ENCODE measurements around the gene STAB2.

DNA sequence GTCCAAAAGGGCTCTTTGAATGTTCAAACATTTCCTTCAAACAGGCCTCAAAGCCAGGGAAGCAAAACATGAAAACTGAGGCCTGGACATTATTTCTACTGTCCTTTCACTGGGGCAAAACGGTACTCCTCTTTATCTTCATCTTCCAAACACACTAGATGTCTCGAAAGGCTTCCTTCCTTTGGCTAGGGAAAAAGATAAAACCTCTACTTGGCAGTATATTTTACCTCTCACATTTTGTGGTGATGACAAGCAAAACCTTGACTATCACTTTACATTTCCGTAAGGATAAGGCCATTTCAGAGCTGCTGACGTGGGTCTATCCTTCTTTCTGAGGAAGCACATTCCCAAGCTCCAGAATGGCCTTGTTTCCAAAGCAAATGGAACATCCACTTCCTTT lies 9.9 kb downstream of the STAB2 start:
- TF ChIP-seq, protein P1, sequence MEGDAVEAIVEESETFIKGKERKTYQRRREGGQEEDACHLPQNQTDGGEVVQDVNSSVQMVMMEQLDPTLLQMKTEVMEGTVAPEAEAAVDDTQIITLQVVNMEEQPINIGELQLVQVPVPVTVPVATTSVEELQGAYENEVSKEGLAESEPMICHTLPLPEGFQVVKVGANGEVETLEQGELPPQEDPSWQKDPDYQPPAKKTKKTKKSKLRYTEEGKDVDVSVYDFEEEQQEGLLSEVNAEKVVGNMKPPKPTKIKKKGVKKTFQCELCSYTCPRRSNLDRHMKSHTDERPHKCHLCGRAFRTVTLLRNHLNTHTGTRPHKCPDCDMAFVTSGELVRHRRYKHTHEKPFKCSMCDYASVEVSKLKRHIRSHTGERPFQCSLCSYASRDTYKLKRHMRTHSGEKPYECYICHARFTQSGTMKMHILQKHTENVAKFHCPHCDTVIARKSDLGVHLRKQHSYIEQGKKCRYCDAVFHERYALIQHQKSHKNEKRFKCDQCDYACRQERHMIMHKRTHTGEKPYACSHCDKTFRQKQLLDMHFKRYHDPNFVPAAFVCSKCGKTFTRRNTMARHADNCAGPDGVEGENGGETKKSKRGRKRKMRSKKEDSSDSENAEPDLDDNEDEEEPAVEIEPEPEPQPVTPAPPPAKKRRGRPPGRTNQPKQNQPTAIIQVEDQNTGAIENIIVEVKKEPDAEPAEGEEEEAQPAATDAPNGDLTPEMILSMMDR (IDR thresholded peaks at IDR 0.05) = no peak
- TF ChIP-seq ZFX (IDR thresholded peaks at IDR 0.05; ENCODE audit: borderline replicate concordance) = no peak
